Karpas-422 (cell line): ENCODE results near the gene SYCE3. TPM values are rescaled to one million over a fixed set of nuclear protein-coding genes. Genes with fewer than 3 reads are reported as not detected.
"Not testable (repeated sequence)": the region's sequence is repeated elsewhere in the genome, so short reads cannot be mapped to it uniquely, and the experiment has no call there.

Experiments
- DNase-seq: peaks from one replicate; pipeline ENCODE4 v3.0.0-alpha.2; 2015
- H2AFZ ChIP-seq: fragments of 200-600 bp; sonication (generic); 2 replicates; pipeline ENCODE4 v1.6.1; 2014; ENCODE audit warnings: antibody characterized with exemption, low read length, mixed read lengths
- H3K27ac ChIP-seq: fragments of 200-600 bp; sonication (generic); 2 replicates; pipeline ENCODE4 v1.5.1; 2014; ENCODE audit warnings: mild to moderate bottlenecking, low read length, moderate library complexity
- H3K27me3 ChIP-seq: fragments of 200-600 bp; sonication (generic); 2 replicates; pipeline ENCODE4 v1.6.1; 2014; ENCODE audit warnings: low read length, mixed read lengths
- H3K36me3 ChIP-seq: fragments of 200-600 bp; sonication (generic); 2 replicates; pipeline ENCODE4 v1.6.1; 2014; ENCODE audit warnings: low read length, mixed read lengths; ENCODE audit not compliant: insufficient read depth
- H3K4me1 ChIP-seq: fragments of 200-600 bp; sonication (generic); 2 replicates; pipeline ENCODE4 v1.6.1; 2014; ENCODE audit warnings: mild to moderate bottlenecking, low read length, mixed read lengths
- H3K4me2 ChIP-seq: fragments of 200-600 bp; sonication (generic); 2 replicates; pipeline ENCODE4 v1.6.1; 2014; ENCODE audit warnings: low read length, low read depth, mild to moderate bottlenecking; ENCODE audit not compliant: poor library complexity, severe bottlenecking
- H3K4me3 ChIP-seq: fragments of 200-600 bp; sonication (generic); 2 replicates; pipeline ENCODE4 v1.5.1; 2014; ENCODE audit warnings: mild to moderate bottlenecking, antibody characterized with exemption, low read length, mixed read lengths
- H3K79me2 ChIP-seq: fragments of 200-600 bp; sonication (generic); 2 replicates; pipeline ENCODE4 v1.6.1; 2014; ENCODE audit warnings: mild to moderate bottlenecking, low read length, mixed read lengths
- H3K9ac ChIP-seq: fragments of 200-600 bp; sonication (generic); 2 replicates; pipeline ENCODE4 v1.6.0; 2014; ENCODE audit warnings: low read length
- H3K9me2 ChIP-seq: fragments of 200-600 bp; sonication (generic), shearing (Covaris generic); replicated peaks from 2 replicates; pipeline ENCODE4 v1.6.0; 2014; ENCODE audit warnings: mild to moderate bottlenecking, low read length, moderate library complexity; ENCODE audit not compliant: insufficient read depth
- H3K9me3 ChIP-seq: fragments of 300-700, 200-600 bp; sonication (generic); 2 replicates; pipeline ENCODE4 v1.6.1; 2014; ENCODE audit warnings: low read length, mixed read lengths
- H4K20me1 ChIP-seq: fragments of 200-600 bp; sonication (generic); 2 replicates; pipeline ENCODE4 v1.6.1; 2014; ENCODE audit warnings: mild to moderate bottlenecking, antibody characterized with exemption, low read length, low read depth; ENCODE audit not compliant: insufficient read depth
- total RNA-seq: library from RNA; depleted of rRNA; stranded (reverse); fragments of >200 nt; shearing (Covaris generic); gene quantifications from 2 replicates; pipeline ENCODE4 v1.2.3, GENCODE V29; 2014; ENCODE audit warnings: low replicate concordance

Gene SYCE3
- total RNA-seq, 1 experiment from 2014 or later, result not detected

- Histone ChIP-seq H3K79me2 (peaks cover 30% of the 10 kb centered on the region), H3K27me3 (no peaks in the 10 kb centered on the region), H3K9me2 (no peaks in the 10 kb centered on the region), H3K9me3 (no peaks in the 10 kb centered on the region), H3K4me3 (no peak overlapping the region), H3K36me3 (0 out of 2 replicates have a peak, but pooled peaks cover 3% of the 10 kb centered on the region), H3K4me2 (no peak overlapping the region), H2AFZ (no peak overlapping the region), H3K9ac (no peak overlapping the region), H4K20me1 (peaks cover 14% of the 10 kb centered on the region), H3K27ac (no peak overlapping the region), H3K4me1 (peaks cover 16% of the 10 kb centered on the region)
- DNase-seq, result no peak
These were observed 41.8 kb downstream of the SYCE3 start for GRCh38 chr22:50520826-50521453.

GRCh38 chr22:50520184-50520583 lies 42.5 kb downstream of the SYCE3 start:
- not testable (repeated sequence) for H3K27me3 ChIP-seq, H3K27ac ChIP-seq, H3K4me3 ChIP-seq, H3K4me2 ChIP-seq, DNase-seq, H3K9me2 ChIP-seq, H3K9ac ChIP-seq, H3K36me3 ChIP-seq, H3K9me3 ChIP-seq, H2AFZ ChIP-seq
- Histone ChIP-seq H3K79me2 (peaks cover 33% of the 10 kb centered on the region), H4K20me1 (peaks cover 14% of the 10 kb centered on the region), H3K4me1 (peaks cover 16% of the 10 kb centered on the region)

- H3K27ac ChIP-seq, result no peak overlapping the region
- H3K4me2 ChIP-seq, result no peak overlapping the region
- no peak overlapping the region for H3K9ac ChIP-seq
- peaks cover 9% of the 10 kb centered on the region for H3K4me1 ChIP-seq
- peaks cover 11% of the 10 kb centered on the region for H4K20me1 ChIP-seq
- H3K36me3 ChIP-seq, result peaks cover 6% of the 10 kb centered on the region; the same call in 1 of the 2 replicates
- H3K79me2 ChIP-seq, result peaks cover 34% of the 10 kb centered on the region
- H3K9me3 ChIP-seq, result no peaks in the 10 kb centered on the region
- no peak for DNase-seq
- no peak overlapping the region for H3K4me3 ChIP-seq
- H2AFZ ChIP-seq, result no peak overlapping the region
- H3K27me3 ChIP-seq, result no peaks in the 10 kb centered on the region
- H3K9me2 ChIP-seq, result no peaks in the 10 kb centered on the region
These were observed 43.6 kb downstream of the SYCE3 start for GRCh38 chr22:50519151-50519550.

- no peak for DNase-seq
- H3K9me3 ChIP-seq, result no peaks in the 10 kb centered on the region
These were observed 44.1 kb downstream of the SYCE3 start for GRCh38 chr22:50518606-50519005.

GRCh38 chr22:50517495-50518260 lies 45.0 kb downstream of the SYCE3 start:
- no peak overlapping the region for H3K27ac ChIP-seq
- peaks cover 35% of the 10 kb centered on the region for H3K79me2 ChIP-seq
- H3K4me1 ChIP-seq, result no peaks in the 10 kb centered on the region
- H3K36me3 ChIP-seq, result peaks cover 6% of the 10 kb centered on the region; the same call in 1 of the 2 replicates
- H3K4me3 ChIP-seq, result no peak overlapping the region
- H3K9me2 ChIP-seq, result no peaks in the 10 kb centered on the region
- no peak for DNase-seq
- H4K20me1 ChIP-seq, result 0 out of 2 replicates have a peak, but pooled peaks cover 2% of the 10 kb centered on the region
- H3K4me2 ChIP-seq, result no peak overlapping the region
- no peak overlapping the region for H3K9ac ChIP-seq
- H3K9me3 ChIP-seq, result no peaks in the 10 kb centered on the region
- H2AFZ ChIP-seq, result no peak overlapping the region
- no peaks in the 10 kb centered on the region for H3K27me3 ChIP-seq

More at GRCh38 chr22:50518606-50519005, 44.1 kb downstream of the SYCE3 start:
- peaks cover 9% of the 10 kb centered on the region; the same call in 1 of the 2 replicates for H4K20me1 ChIP-seq
- peaks cover 34% of the 10 kb centered on the region for H3K79me2 ChIP-seq
- H3K4me2 ChIP-seq, result no peak overlapping the region
- no peaks in the 10 kb centered on the region for H3K27me3 ChIP-seq
- H3K4me3 ChIP-seq, result no peak overlapping the region
- no peak overlapping the region for H2AFZ ChIP-seq
- peaks cover 3% of the 10 kb centered on the region; the same call in 1 of the 2 replicates for H3K4me1 ChIP-seq
- peaks cover 6% of the 10 kb centered on the region; the same call in 1 of the 2 replicates for H3K36me3 ChIP-seq
- H3K27ac ChIP-seq, result no peak overlapping the region
- no peak overlapping the region for H3K9ac ChIP-seq
- no peaks in the 10 kb centered on the region for H3K9me2 ChIP-seq

- Histone ChIP-seq H3K4me2 (no peak overlapping the region), H3K9me3 (no peaks in the 10 kb centered on the region), H3K79me2 (peaks cover 43% of the 10 kb centered on the region), H3K27me3 (no peaks in the 10 kb centered on the region), H3K4me3 (no peak overlapping the region), H4K20me1 (0 out of 2 replicates have a peak, but pooled peaks cover 2% of the 10 kb centered on the region), H2AFZ (no peak overlapping the region), H3K27ac (no peak overlapping the region), H3K36me3 (peaks cover 6% of the 10 kb centered on the region; the same call in 1 of the 2 replicates), H3K9ac (no peak overlapping the region), H3K9me2 (no peaks in the 10 kb centered on the region), H3K4me1 (no peaks in the 10 kb centered on the region)
- no peak for DNase-seq
These were observed 45.8 kb downstream of the SYCE3 start for GRCh38 chr22:50516891-50517290.

GRCh38 chr22:50516068-50516467 lies 46.7 kb downstream of the SYCE3 start:
- Histone ChIP-seq H4K20me1 (0 out of 2 replicates have a peak, but pooled peaks cover 2% of the 10 kb centered on the region), H3K79me2 (peaks cover 43% of the 10 kb centered on the region), H3K4me3 (no peak overlapping the region)

GRCh38 chr22:50513175-50513574 lies 49.5 kb downstream of the SYCE3 start:
- Histone ChIP-seq H3K79me2 (peaks cover 68% of the 10 kb centered on the region), H3K27me3 (no peaks in the 10 kb centered on the region), H2AFZ (no peak overlapping the region), H3K9me3 (no peaks in the 10 kb centered on the region), H3K27ac (no peak overlapping the region), H3K4me3 (no peak overlapping the region), H3K9ac (no peak overlapping the region), H3K4me2 (no peak overlapping the region), H3K4me1 (peaks cover 11% of the 10 kb centered on the region), H3K36me3 (peaks cover 3% of the 10 kb centered on the region; the same call in 1 of the 2 replicates), H3K9me2 (no peaks in the 10 kb centered on the region), H4K20me1 (0 out of 2 replicates have a peak, but pooled peaks cover 2% of the 10 kb centered on the region)
- DNase-seq, result no peak

More at GRCh38 chr22:50516068-50516467, 46.7 kb downstream of the SYCE3 start:
- Histone ChIP-seq H3K36me3 (peaks cover 6% of the 10 kb centered on the region; the same call in 1 of the 2 replicates), H3K4me1 (no peaks in the 10 kb centered on the region), H3K9me3 (no peaks in the 10 kb centered on the region), H3K4me2 (no peak overlapping the region), H3K27ac (no peak overlapping the region), H2AFZ (no peak overlapping the region), H3K9ac (no peak overlapping the region), H3K9me2 (no peaks in the 10 kb centered on the region), H3K27me3 (no peaks in the 10 kb centered on the region)
- DNase-seq, result no peak
